Lung (tissue), 16 donors: ENCODE measurements around the gene KRTAP10-2. TPM values are rescaled to one million over a fixed set of nuclear protein-coding genes. Genes with fewer than 3 reads are reported as not detected.
A peak's percentile ranks its signal among the peaks of the same experiment; 100 is the strongest.
"Not testable (repeated sequence)": the region's sequence is repeated elsewhere in the genome, so short reads cannot be mapped to it uniquely, and the experiment has no call there.

Experiments used
- ATAC-seq: fragments of 200-7000 bp; cut with Tn5 transposase; one replicate; pipeline ENCODE4 v1.9.1; 2020; ENCODE audit warnings: moderate number of reproducible peaks; ENCODE audit not compliant: insufficient read depth, low FRiP score
- DNase-seq, 3 donors: peaks; one replicate each; pipeline ENCODE4 v3.0.0-alpha.2; 2013 to 2017
- H3K27ac ChIP-seq, 2 donors: one replicate each; pipeline ENCODE4 v1.5.1; 2013; ENCODE audit warnings: mild to moderate bottlenecking in 2 of 2, moderate library complexity in 2 of 2, control low read depth in 1 of 2, inconsistent platforms in 1 of 2, low read depth in 1 of 2, low read length in 1 of 2
- H3K27me3 ChIP-seq, 3 donors: one replicate each; pipeline ENCODE4 v1.5.1; 2013; ENCODE audit warnings: low read length in 2 of 3; ENCODE audit not compliant: control insufficient read depth in 3 of 3, insufficient read depth in 3 of 3
- H3K36me3 ChIP-seq, 4 donors: one replicate each; pipeline ENCODE4 v1.5.1; 2013; ENCODE audit warnings: low read length in 4 of 4, mild to moderate bottlenecking in 1 of 4, moderate library complexity in 1 of 4; ENCODE audit not compliant: control insufficient read depth in 4 of 4, insufficient read depth in 4 of 4
- H3K4me1 ChIP-seq, 5 donors: one replicate each; pipeline ENCODE4 v1.5.1; 2013; ENCODE audit warnings: low read length in 5 of 5, mild to moderate bottlenecking in 2 of 5, moderate library complexity in 1 of 5; ENCODE audit not compliant: control insufficient read depth in 5 of 5, insufficient read depth in 5 of 5
- H3K4me3 ChIP-seq: one replicate; pipeline ENCODE4 v1.5.1; 2013; ENCODE audit warnings: mild to moderate bottlenecking, control low read depth, moderate library complexity
- H3K9ac ChIP-seq, 2 donors: one replicate each; pipeline ENCODE4 v1.5.1; 2013; ENCODE audit warnings: low read length in 2 of 2, control low read depth in 1 of 2; ENCODE audit not compliant: insufficient read depth in 1 of 2
- H3K9me3 ChIP-seq, 4 donors: one replicate each; pipeline ENCODE4 v1.5.1; 2013; ENCODE audit warnings: low read length in 3 of 4, mild to moderate bottlenecking in 1 of 4, moderate library complexity in 1 of 4; ENCODE audit not compliant: control insufficient read depth in 4 of 4, insufficient read depth in 3 of 4
- CTCF ChIP-seq: IDR thresholded peaks from 2 replicates; pipeline ENCODE4 v1.5.1; 2012; ENCODE audit warnings: mild to moderate bottlenecking; ENCODE audit errors: control extremely low read depth, extremely low read depth
- WGBS, 2 donors: extraction: QIAGEN DNeasy Blood & Tissue Kit; methylation state at CpG; one replicate each; pipeline ENCODE4 v1.1.7; 2013; 5-methylcytosine and 5-hydroxymethylcytosine counted together
- long read RNA-seq, 5 donors: transcript quantifications; one replicate each; lab custom pipeline, GENCODE V29; 2026
- polyA plus RNA-seq, 2 donors: library from polyadenylated mRNA; stranded (reverse); fragments of 200-250 nt; gene quantifications; one replicate each; pipeline ENCODE4 v1.2.1, GENCODE V29; 2013
- total RNA-seq, 2 donors: library from RNA; depleted of rRNA in 1 of 2; stranded (reverse); fragments of >200 nt in 1 of 2; gene quantifications; one replicate each; pipeline ENCODE4 v1.2.1, GENCODE V29; 2014 to 2021
- donor health status: control.
- donor health status: control.
- donor health status: Bipolar disorder and iron deficiency.
- donor health status: healthy.
- donor health status: DM: yes; HTN: yes; CAD: no.

The KRTAP10-2 gene
- total RNA-seq = not detected
- not detected for polyA plus RNA-seq
- long read RNA-seq, donor 1 = 0 reads
- long read RNA-seq, donor 2 = 0 reads
- long read RNA-seq, donor 3 = 0 reads
- long read RNA-seq, donor 4 = 0 reads
- long read RNA-seq, donor 5 = 0 reads

- Histone ChIP-seq H3K9ac (no peak within 1 kb of the TSS), H3K4me1 (peaks cover 0 to 10% (median 0%) of the 10 kb centered on the region in 5 donors), H3K4me3 (no peak within 1 kb of the TSS), H3K36me3 (no peaks in the 10 kb centered on the region), H3K27ac (no peak within 1 kb of the TSS), H3K27me3 (no peaks in the 10 kb centered on the region), H3K9me3 (peaks cover 0 to 7% (median 2%) of the 10 kb centered on the region in 4 donors)
- peak in 1 of 3 donors; percentile 14 for DNase-seq
- no peak for ATAC-seq
- WGBS, 2 donors = 61 to 75% methylated on average over 17 of the region's 17 CpGs
- TF ChIP-seq CTCF = no peak
Measured at GRCh38 chr21:44551340-44551961, at the start of gene KRTAP10-2. Gene KRTAP10-2, minus strand, starts transcription at chr21:44551505. Its CDS starts 47 bp downstream, at chr21:44551458.

- H3K4me1 ChIP-seq, H3K36me3 ChIP-seq, H3K27ac ChIP-seq, ATAC-seq, H3K4me3 ChIP-seq, H3K9ac ChIP-seq, H3K27me3 ChIP-seq, DNase-seq, H3K9me3 ChIP-seq: not testable (repeated sequence)
- 77 to 80% methylated on average over 10 of the region's 10 CpGs for WGBS, 2 donors
Measured at GRCh38 chr21:44601091-44601490, 49.8 kb upstream of the KRTAP10-2 start.

GRCh38 chr21:44600118-44600978 lies 49.0 kb upstream of the KRTAP10-2 start, which contains the start of gene KRTAP10-7:
Gene KRTAP10-7, plus strand, starts transcription at chr21:44600597. Its CDS starts 25 bp downstream, at chr21:44600622.
- H3K9me3 ChIP-seq, H3K4me1 ChIP-seq, H3K27ac ChIP-seq, ATAC-seq, DNase-seq, H3K27me3 ChIP-seq, H3K36me3 ChIP-seq, H3K4me3 ChIP-seq, H3K9ac ChIP-seq: not testable (repeated sequence)
- 77 to 80% methylated on average over 16 to 23 of the region's 23 CpGs for WGBS, 2 donors

GRCh38 chr21:44599264-44600029 lies 48.1 kb upstream of the KRTAP10-2 start:
- no peak overlapping the region for H3K9ac ChIP-seq
- peaks cover 0 to 3% (median 0%) of the 10 kb centered on the region in 4 donors for H3K9me3 ChIP-seq
- TF ChIP-seq CTCF = no peak
- no peaks in the 10 kb centered on the region for H3K4me1 ChIP-seq
- WGBS, 2 donors = 84 to 89% methylated on average over 8 of the region's 8 CpGs
- no peak overlapping the region for H3K27ac ChIP-seq
- H3K4me3 ChIP-seq = no peak overlapping the region
- DNase-seq = no peak
- no peaks in the 10 kb centered on the region for H3K36me3 ChIP-seq
- H3K27me3 ChIP-seq = no peaks in the 10 kb centered on the region
- no peak for ATAC-seq
